Sciatic nerve (tissue), 2 donors: ENCODE measurements around the gene ALOX5. TPM values are rescaled to one million over a fixed set of nuclear protein-coding genes. Genes with fewer than 3 reads are reported as not detected.
"Not testable (repeated sequence)": the region's sequence is repeated elsewhere in the genome, so short reads cannot be mapped to it uniquely, and the experiment has no call there.

ENCODE experiments used
- ATAC-seq: fragments of 200-7000 bp; cut with Tn5 transposase; one replicate; pipeline ENCODE4 v1.9.1; 2020; ENCODE audit warnings: mild to moderate bottlenecking, moderate library complexity
- DNase-seq: peaks from one replicate; pipeline ENCODE4 v3.0.0-alpha.2; 2020; ENCODE audit warnings: low spot score
- intact Hi-C: fragments of 100-400 bp; cut with DNase I; formaldehyde crosslinking; loops from one replicate; pipeline ENCODE4 v1.14.2; 2022
- total RNA-seq: library from RNA; stranded (reverse); fragmentation: NEBNext Ultra II Directional; extraction: Animal tissue kit (Norgen Biotek cat#: 25700); gene quantifications from one replicate; pipeline ENCODE4 v1.2.1, GENCODE V29; 2021
- donor health status: DM: no; HTN: no; CAD: no.
- donor health status: DM: no; HTN: no; CAD: no.

The ALOX5 gene
- 33.7 TPM for total RNA-seq

- DNase-seq (no peak), ATAC-seq (peak; percentile 78)
- intact Hi-C loops = no loop called here
Measured at GRCh38 chr10:45373576-45374349, at the start of gene ALOX5. Gene ALOX5 (plus strand): TSS chr10:45374216. CDS start chr10:45374280, 64 bp downstream.

GRCh38 chr10:45325116-45325515, 48.9 kb upstream of the ALOX5 start:
- intact Hi-C loops = no loop called here
- ATAC-seq (no peak), DNase-seq (no peak)

GRCh38 chr10:45326864-45327263, 47.2 kb upstream of the ALOX5 start:
- ATAC-seq, intact Hi-C loops, DNase-seq: not testable (repeated sequence)

GRCh38 chr10:45331824-45332223, 42.2 kb upstream of the ALOX5 start:
- DNase-seq, intact Hi-C loops, ATAC-seq: not testable (repeated sequence)

- no peak for DNase-seq
- intact Hi-C loops = no loop called here
- no peak for ATAC-seq
Measured at GRCh38 chr10:45339894-45340293, 34.1 kb upstream of the ALOX5 start.

GRCh38 chr10:45340420-45340819, 33.6 kb upstream of the ALOX5 start:
- DNase-seq, intact Hi-C loops, ATAC-seq: not testable (repeated sequence)

GRCh38 chr10:45346652-45347335, 27.2 kb upstream of the ALOX5 start:
- intact Hi-C loops = not testable (repeated sequence)

GRCh38 chr10:45347464-45347863, 26.6 kb upstream of the ALOX5 start:
- DNase-seq, ATAC-seq, intact Hi-C loops: not testable (repeated sequence)

More at GRCh38 chr10:45346652-45347335, 27.2 kb upstream of the ALOX5 start:
- not testable (repeated sequence) for ATAC-seq, DNase-seq

- ATAC-seq, intact Hi-C loops, DNase-seq: not testable (repeated sequence)
Measured at GRCh38 chr10:45348196-45348765, 25.7 kb upstream of the ALOX5 start.

- no peak for DNase-seq
- ATAC-seq = no peak
- intact Hi-C loops = no loop called here
Measured at GRCh38 chr10:45353186-45353585, 20.8 kb upstream of the ALOX5 start.

- intact Hi-C loops = no loop called here
- DNase-seq (no peak), ATAC-seq (peak; percentile 83)
Measured at GRCh38 chr10:45354261-45354660, 19.8 kb upstream of the ALOX5 start.

- ATAC-seq (no peak), DNase-seq (no peak)
- intact Hi-C loops = no loop called here
Measured at GRCh38 chr10:45355494-45355893, 18.5 kb upstream of the ALOX5 start.

GRCh38 chr10:45358961-45359360, 15.1 kb upstream of the ALOX5 start:
- ATAC-seq, intact Hi-C loops, DNase-seq: not testable (repeated sequence)

GRCh38 chr10:45361983-45362799, 11.8 kb upstream of the ALOX5 start:
- intact Hi-C loops, ATAC-seq, DNase-seq: not testable (repeated sequence)

- intact Hi-C loops, DNase-seq, ATAC-seq: not testable (repeated sequence)
Measured at GRCh38 chr10:45367643-45368042, 6.4 kb upstream of the ALOX5 start.

- intact Hi-C loops = no loop called here
- DNase-seq = no peak
- ATAC-seq = no peak
Measured at GRCh38 chr10:45368181-45368580, 5.8 kb upstream of the ALOX5 start.

GRCh38 chr10:45370202-45370955, 3.6 kb upstream of the ALOX5 start:
- no peak for ATAC-seq
- DNase-seq = no peak
- intact Hi-C loops = no loop called here

GRCh38 chr10:45371560-45371959, 2.5 kb upstream of the ALOX5 start:
- intact Hi-C loops = no loop called here

More at GRCh38 chr10:45371560-45371959, 2.5 kb upstream of the ALOX5 start:
- no peak for ATAC-seq
- DNase-seq = no peak
